GM12891 (cell line): ENCODE results near the gene SPRED3.

Source experiments
- POLR2A ChIP-seq: IDR thresholded peaks from 2 replicates; pipeline ENCODE4 v1.6.1; 2011; ENCODE audit warnings: low read depth, low read length, control low read depth
- POLR2AphosphoS5 ChIP-seq: IDR thresholded peaks from 2 replicates; pipeline ENCODE4 v1.6.1; 2011; ENCODE audit warnings: low read depth, low read length, control low read depth
- POU2F2 ChIP-seq: IDR thresholded peaks from 2 replicates; pipeline ENCODE4 v1.6.1; 2011; ENCODE audit warnings: low read depth, mild to moderate bottlenecking, control low read depth, low read length, moderate library complexity
- SPI1 ChIP-seq: IDR thresholded peaks from 2 replicates; pipeline ENCODE4 v1.6.1; 2011; ENCODE audit warnings: low read depth, low read length, control low read depth
- TAF1 ChIP-seq: IDR thresholded peaks from 2 replicates; pipeline ENCODE4 v1.6.1; 2011; ENCODE audit warnings: low read depth, low read length, control low read depth

GRCh38 chr19:38444026-38444425, 55.5 kb downstream of the SPRED3 start:
- no peak for TF ChIP-seq POLR2A
- no peak for TF ChIP-seq POLR2AphosphoS5
- no peak for TF ChIP-seq TAF1
- no peak for TF ChIP-seq POU2F2
- no peak for TF ChIP-seq SPI1
